ENCODE results near the gene RMI2.
"Not testable (repeated sequence)": the region's sequence is repeated elsewhere in the genome, so short reads cannot be mapped to it uniquely, and the experiment has no call there.

Gene RMI2

GRCh38 chr16:11374255-11374654 lies 29.0 kb downstream of the RMI2 start:
- Mint-ChIP-seq H3K27ac (peak overlapping the region; percentile 8 to 69 (median 49)), H3K27me3 (ENCODE audit: low read depth) (no peaks in the 10 kb centered on the region)

GRCh38 chr16:11377154-11377553 lies 31.9 kb downstream of the RMI2 start:
- TF ChIP-seq CTCF (IDR thresholded peaks at IDR 0.05; ENCODE audit: unreplicated experiment in 3 of 3): no peak
- Mint-ChIP-seq H3K9me3 (peaks cover 9% of the 10 kb centered on the region), H3K27ac (no peak overlapping the region), H3K27me3 (ENCODE audit: low read depth) (no peaks in the 10 kb centered on the region), H3K4me1 (peaks cover 20% of the 10 kb centered on the region), H3K36me3 (ENCODE audit: low read depth) (peaks cover 7% of the 10 kb centered on the region), H3K4me3 (no peak overlapping the region)

More at GRCh38 chr16:11374255-11374654, 29.0 kb downstream of the RMI2 start:
- no peak for TF ChIP-seq CTCF (IDR thresholded peaks at IDR 0.05; ENCODE audit: unreplicated experiment in 3 of 3)
- H3K4me3 Mint-ChIP-seq: no peak overlapping the region
- H3K36me3 Mint-ChIP-seq (ENCODE audit: low read depth): peaks cover 5% of the 10 kb centered on the region
- H3K9me3 Mint-ChIP-seq: peaks cover 7% of the 10 kb centered on the region
- H3K4me1 Mint-ChIP-seq: peaks cover 31% of the 10 kb centered on the region

- H3K27ac Mint-ChIP-seq; H3K36me3 Mint-ChIP-seq (ENCODE audit: low read depth); H3K9me3 Mint-ChIP-seq; H3K4me3 Mint-ChIP-seq; H3K27me3 Mint-ChIP-seq (ENCODE audit: low read depth); H3K4me1 Mint-ChIP-seq: not testable (repeated sequence)
Measured at GRCh38 chr16:11378951-11379350, 33.7 kb downstream of the RMI2 start.

GRCh38 chr16:11379420-11379819 lies 34.2 kb downstream of the RMI2 start:
- Mint-ChIP-seq H3K36me3 (ENCODE audit: low read depth) (peaks cover 7% of the 10 kb centered on the region), H3K4me1 (peaks cover 2% of the 10 kb centered on the region), H3K27me3 (ENCODE audit: low read depth) (no peaks in the 10 kb centered on the region), H3K4me3 (no peak overlapping the region), H3K27ac (no peak overlapping the region), H3K9me3 (peaks cover 9% of the 10 kb centered on the region)
- no peak for TF ChIP-seq CTCF (IDR thresholded peaks at IDR 0.05; ENCODE audit: unreplicated experiment in 3 of 3)

GRCh38 chr16:11380836-11381235 lies 35.6 kb downstream of the RMI2 start:
- H3K4me1 Mint-ChIP-seq: no peaks in the 10 kb centered on the region
- H3K27me3 Mint-ChIP-seq (ENCODE audit: low read depth): no peaks in the 10 kb centered on the region
- H3K9me3 Mint-ChIP-seq: peaks cover 9% of the 10 kb centered on the region
- H3K4me3 Mint-ChIP-seq: no peak overlapping the region
- H3K36me3 Mint-ChIP-seq (ENCODE audit: low read depth): peaks cover 7% of the 10 kb centered on the region
- no peak overlapping the region for H3K27ac Mint-ChIP-seq
- TF ChIP-seq CTCF (IDR thresholded peaks at IDR 0.05; ENCODE audit: unreplicated experiment in 3 of 3): no peak

- Mint-ChIP-seq H3K27me3 (ENCODE audit: low read depth) (peaks cover 4% of the 10 kb centered on the region), H3K4me3 (no peak overlapping the region), H3K27ac (no peak overlapping the region), H3K36me3 (ENCODE audit: low read depth) (peaks cover 5% of the 10 kb centered on the region), H3K4me1 (no peaks in the 10 kb centered on the region), H3K9me3 (peaks cover 7% of the 10 kb centered on the region)
- no peak for TF ChIP-seq CTCF (IDR thresholded peaks at IDR 0.05; ENCODE audit: unreplicated experiment in 3 of 3)
Measured at GRCh38 chr16:11383481-11384183, 38.4 kb downstream of the RMI2 start.

Data from nephron (organoid).